ENCODE measurements around the gene CLDN3. TPM values are rescaled to one million over a fixed set of nuclear protein-coding genes. Genes with fewer than 3 reads are reported as not detected.

The CLDN3 gene
- total RNA-seq, 4 donors from 2014 or later = not detected

- TF ChIP-seq CTCF (IDR thresholded peaks at IDR 0.05; ENCODE audit: low read depth) = no peak
Measured at GRCh38 chr7:73727952-73728351, 42.1 kb downstream of the CLDN3 start.

DNA sequence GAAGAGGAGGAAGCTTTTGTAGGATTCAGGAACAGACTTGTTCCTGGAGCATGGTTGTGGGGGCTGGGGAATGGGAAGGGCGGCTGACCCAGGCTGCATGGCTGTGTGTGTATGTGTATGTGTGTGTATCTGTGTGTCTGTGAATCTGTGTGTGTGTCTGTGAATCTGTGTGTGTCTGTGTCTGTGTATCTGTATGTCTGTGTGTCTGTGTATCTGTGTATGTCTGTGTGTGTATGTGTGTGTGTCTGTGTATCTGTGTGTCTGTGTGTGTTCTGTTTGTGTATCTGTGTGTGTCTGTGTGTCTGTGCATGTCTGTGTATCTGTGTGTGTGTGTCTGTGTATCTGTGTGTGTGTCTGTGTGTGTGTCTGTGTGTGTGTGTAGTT, 44.0 kb downstream of the CLDN3 start:
- no peak for TF ChIP-seq CTCF (IDR thresholded peaks at IDR 0.05; ENCODE audit: low read depth)

DNA sequence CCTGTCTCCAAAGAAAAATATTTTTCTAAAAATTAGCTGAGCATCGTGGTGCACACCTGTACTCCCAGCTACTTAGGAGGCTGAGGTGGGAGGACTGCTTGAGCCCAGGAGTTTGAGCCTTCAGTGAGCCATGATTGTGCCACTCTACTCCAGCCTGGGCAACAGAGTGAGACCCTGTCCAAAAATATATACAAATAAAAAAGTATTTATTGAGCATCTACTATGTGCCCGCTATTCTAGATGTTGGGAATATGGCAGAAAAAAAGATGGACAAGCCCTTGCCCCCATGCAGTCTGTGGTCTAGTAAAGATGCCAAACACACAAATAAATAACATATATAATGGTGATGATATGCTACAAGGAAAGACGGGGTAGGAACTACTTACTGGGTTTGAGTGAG, 46.3 kb downstream of the CLDN3 start:
- TF ChIP-seq CTCF (IDR thresholded peaks at IDR 0.05; ENCODE audit: low read depth) = no peak

GRCh38 chr7:73722785-73723184, 47.3 kb downstream of the CLDN3 start:
- TF ChIP-seq CTCF (IDR thresholded peaks at IDR 0.05; ENCODE audit: low read depth) = no peak

GRCh38 chr7:73721377-73721817, 48.7 kb downstream of the CLDN3 start:
- TF ChIP-seq CTCF (IDR thresholded peaks at IDR 0.05; ENCODE audit: low read depth) = no peak

DNA sequence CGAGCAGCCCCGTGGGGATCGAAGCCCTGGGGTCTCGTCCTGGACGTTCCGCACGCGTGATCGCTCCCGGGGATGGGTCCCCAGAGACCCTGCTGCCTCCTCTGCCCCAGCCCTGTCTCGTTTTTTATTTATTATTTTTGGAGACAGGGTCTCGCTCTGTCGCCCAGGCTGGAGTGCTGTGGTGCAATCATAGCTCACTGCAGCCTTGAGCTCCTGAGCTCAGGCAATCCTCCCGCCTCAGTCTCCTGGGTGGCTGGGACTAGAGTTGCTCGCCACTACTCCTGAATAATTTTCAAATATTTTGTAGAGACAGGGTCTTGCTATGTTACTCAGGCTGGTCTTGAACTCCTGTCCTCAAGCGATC, 50.3 kb downstream of the CLDN3 start:
- TF ChIP-seq CTCF (IDR thresholded peaks at IDR 0.05; ENCODE audit: low read depth) = no peak

Small RNA genes lying within 50 kb of the gene (small RNA-seq; reads per million reads assigned to genes)
- not detected for gene RN7SL265P

Other genes with a start within 250 kb of the CLDN3 start
- 10 to 100 TPM; 51.3 to 62.8 (median 59.9) TPM for gene BAZ1B, start 248.0 kb downstream of the CLDN3 start, total RNA-seq
- gene BCL7B, start 212.6 kb downstream of the CLDN3 start, total RNA-seq = 10 to 100 TPM; 61.0 to 91.4 (median 69.0) TPM
- 10 to 100 TPM; 32.3 to 43.0 (median 37.1) TPM for gene TBL2, start 191.7 kb downstream of the CLDN3 start, total RNA-seq
- 100 to 1,000 TPM in 2 of 4 donors, 10 to 100 TPM in 2; 38.6 to 385 (median 85.1) TPM for gene MLXIPL, start 145.7 kb downstream of the CLDN3 start, total RNA-seq
- 1 to 10 TPM in 3 of 4 donors, not detected in 1; 2.6 to 3.7 (median 3.3) TPM for gene VPS37D, start 102.4 kb downstream of the CLDN3 start, total RNA-seq
- gene DNAJC30, start 86.8 kb downstream of the CLDN3 start, total RNA-seq = 1 to 10 TPM; 2.6 to 7.3 (median 3.4) TPM
- gene BUD23, start 86.7 kb downstream of the CLDN3 start, total RNA-seq = 10 to 100 TPM; 24.0 to 41.1 (median 32.8) TPM
- 10 to 100 TPM in 1 of 4 donors, 1 to 10 TPM in 3; 2.2 to 12.2 (median 3.4) TPM for gene STX1A, start 50.6 kb downstream of the CLDN3 start, total RNA-seq
- gene ABHD11, start 31.5 kb downstream of the CLDN3 start, total RNA-seq = 10 to 100 TPM in 2 of 4 donors, 1 to 10 TPM in 2; 8.5 to 13.8 (median 11.5) TPM
- gene CLDN4, start 60.7 kb upstream of the CLDN3 start, total RNA-seq = 1 to 10 TPM in 2 of 4 donors, under 1 TPM in 1, not detected in 1; 0.68 to 3.5 (median 1.3) TPM
- gene METTL27, start 72.2 kb upstream of the CLDN3 start, total RNA-seq = 1 to 10 TPM; 2.1 to 7.9 (median 2.4) TPM
- not detected for gene TMEM270, start 90.9 kb upstream of the CLDN3 start, total RNA-seq

Data from subcutaneous adipose tissue (tissue), 4 donors.